Inflammatory macrophage treated with lipopolysaccharide for 4 hours (primary cell): ENCODE measurements around the gene ZNF33B.
"Not testable (repeated sequence)": the region's sequence is repeated elsewhere in the genome, so short reads cannot be mapped to it uniquely, and the experiment has no call there.

Experiments used
- DNase-seq: peaks from one replicate; pipeline ENCODE4 v3.0.0-alpha.2; 2020

The ZNF33B gene

DNA sequence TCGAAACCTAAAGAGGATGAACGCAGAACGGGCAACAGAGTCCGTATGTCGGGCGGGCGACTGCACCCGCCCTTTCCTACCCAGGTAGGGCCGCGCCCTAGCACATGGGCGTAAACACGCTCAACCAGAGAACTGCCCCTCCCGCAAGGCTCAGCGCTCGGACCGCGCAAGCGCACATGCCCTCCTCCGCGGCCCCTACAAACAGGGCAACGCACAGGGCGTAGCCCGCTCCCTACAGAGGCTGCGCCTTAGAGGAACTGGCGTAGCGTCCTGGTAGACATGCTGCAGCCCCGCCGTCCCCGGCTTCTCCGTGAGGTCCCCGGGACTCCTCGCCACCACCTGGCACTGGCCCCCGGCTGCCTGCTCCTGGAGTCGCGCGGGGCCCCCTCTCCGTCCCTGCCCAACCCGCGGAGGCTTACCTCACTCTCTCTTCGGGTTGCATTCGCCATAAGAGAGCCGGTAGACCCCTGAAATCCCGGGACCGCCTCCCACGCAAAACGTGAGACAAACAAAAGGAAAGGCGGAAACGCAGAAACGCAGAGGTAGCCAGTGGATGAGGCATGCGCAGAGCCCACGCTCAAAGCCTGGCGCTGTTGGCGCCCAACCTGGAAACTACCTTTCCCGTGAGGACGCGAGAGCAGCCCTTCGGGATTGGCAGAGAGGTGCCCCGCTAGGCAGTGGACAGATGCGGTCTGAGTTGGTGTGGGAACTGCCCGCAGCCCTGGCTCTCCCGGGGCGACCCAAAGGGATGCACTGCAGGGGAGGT lies at the start of gene ZNF33B:
Gene ZNF33B (minus strand): TSS at position 516 of the 766 bp plus-strand sequence. CDS start 1,642 bp downstream, outside the sequence.
- peak; percentile 90 for DNase-seq

- DNase-seq, result no peak
Observed at GRCh38 chr10:42684517-42684916, 46.1 kb upstream of the ZNF33B start.

DNA sequence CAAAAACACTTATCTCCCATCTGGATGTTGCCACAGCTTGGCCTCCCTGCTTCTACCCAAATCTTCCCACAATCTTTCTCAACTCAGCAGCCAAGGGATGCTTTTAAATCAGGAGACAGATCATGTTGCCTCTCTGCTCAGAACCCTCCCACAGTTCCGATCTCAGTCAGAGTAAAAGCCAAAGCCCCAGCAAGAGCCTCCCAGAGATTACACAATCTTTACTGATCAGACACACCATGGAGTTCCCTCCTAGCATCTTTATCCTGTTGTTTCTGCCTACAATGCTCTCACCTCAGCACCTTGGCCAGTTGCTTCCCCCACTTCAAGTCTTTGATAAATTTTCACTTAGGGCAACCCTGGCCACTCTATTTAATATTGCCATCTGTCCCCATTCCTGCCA lies 41.9 kb upstream of the ZNF33B start:
- no peak for DNase-seq

GRCh38 chr10:42665181-42665979 lies 27.0 kb upstream of the ZNF33B start:
- not testable (repeated sequence) for DNase-seq

- no peak for DNase-seq
Observed at GRCh38 chr10:42654419-42654818, 16.0 kb upstream of the ZNF33B start.

- DNase-seq, result no peak
Observed at GRCh38 chr10:42652858-42653257, 14.5 kb upstream of the ZNF33B start.

GRCh38 chr10:42650374-42650773 lies 12.0 kb upstream of the ZNF33B start:
- DNase-seq, result no peak

DNA sequence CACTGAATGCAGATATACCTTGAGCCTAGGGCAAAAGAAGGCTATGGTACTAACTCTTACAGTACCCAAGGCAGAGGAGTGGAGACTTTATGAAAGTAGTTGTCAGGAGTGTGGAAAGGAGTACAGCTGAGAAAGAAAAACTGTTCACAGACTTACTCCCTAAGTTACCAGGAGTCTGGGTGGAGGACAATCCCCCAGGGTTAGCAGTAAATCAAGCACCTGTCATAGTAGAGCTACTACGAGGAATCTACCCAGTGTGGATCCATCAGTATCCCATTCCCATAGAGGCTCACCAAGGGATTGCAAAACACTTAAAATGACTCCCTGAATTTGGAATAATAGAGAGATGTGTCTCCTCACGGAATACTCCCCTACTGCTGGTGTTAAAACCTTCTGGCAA lies 10.1 kb upstream of the ZNF33B start:
- no peak for DNase-seq

- no peak for DNase-seq
Observed at GRCh38 chr10:42646687-42647640, 8.6 kb upstream of the ZNF33B start.

GRCh38 chr10:42646214-42646613 lies 7.8 kb upstream of the ZNF33B start:
- DNase-seq, result no peak

DNA sequence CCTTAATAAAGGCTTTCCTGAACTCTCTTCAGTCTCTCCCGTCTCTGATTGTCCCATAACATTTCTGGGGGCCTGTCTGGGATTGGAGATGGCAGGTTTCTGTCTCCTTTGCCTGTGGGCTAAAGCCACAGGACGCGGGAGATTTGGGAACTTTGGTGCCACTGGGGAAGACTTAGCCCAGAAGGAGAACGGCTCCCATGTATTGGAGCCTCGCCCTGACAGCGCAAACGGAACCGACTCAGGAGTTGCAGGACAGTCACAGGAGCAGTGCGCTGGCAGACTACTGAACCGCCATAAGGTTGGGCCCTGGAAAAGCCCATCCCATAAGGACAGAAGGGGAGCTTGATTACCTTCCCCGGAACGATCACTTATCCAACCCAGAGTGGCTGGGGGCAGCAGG lies 7.1 kb upstream of the ZNF33B start:
- DNase-seq, result no peak

DNA sequence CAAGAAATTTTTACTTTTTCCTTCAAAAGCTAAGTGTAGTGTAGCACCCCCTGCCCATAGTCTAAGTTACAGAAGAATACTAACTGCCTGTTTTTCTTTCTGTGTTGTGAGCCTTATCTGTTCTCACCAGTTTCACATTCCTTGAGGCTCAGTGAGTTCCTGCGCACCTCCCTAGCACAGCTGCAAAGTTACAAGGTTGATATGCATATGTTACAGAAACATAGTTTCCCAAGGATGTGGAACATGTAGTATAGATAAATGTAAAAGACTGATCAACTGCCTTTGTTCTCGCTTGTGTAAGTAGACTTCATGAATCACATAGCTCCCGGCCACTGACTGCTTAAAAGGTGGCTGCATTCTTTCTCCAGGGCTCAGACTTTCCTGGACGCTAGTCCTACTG lies 6.7 kb upstream of the ZNF33B start:
- no peak for DNase-seq

DNA sequence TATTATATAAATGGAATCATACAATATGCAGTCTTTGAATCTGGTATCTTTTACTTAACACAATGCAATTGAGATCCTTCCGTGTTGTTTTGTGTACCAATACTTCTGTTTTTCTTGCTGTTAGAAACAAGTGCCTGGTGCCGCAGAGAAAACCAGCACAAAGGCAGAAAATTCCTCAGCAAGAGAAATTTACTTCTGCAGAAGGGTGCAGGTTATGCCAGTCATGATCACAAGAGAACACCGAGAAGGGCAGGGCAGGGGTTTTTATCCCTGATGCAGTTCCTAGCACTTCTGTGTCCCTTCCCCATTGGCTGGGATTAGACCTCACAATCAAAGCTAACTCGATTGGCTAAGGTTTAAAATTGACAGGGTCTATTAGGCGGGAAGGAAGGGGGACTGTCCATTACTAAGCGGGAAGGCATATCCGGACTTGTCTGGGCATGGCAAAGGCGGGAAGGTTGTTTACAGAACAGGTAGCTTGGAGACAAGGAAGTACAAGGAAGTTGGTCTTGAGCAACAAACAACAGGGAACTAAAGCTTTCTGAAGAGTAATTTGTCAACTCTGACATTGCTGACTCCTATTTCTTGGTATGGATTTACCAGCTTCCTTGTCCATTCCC lies 2.4 kb upstream of the ZNF33B start:
- no peak for DNase-seq

- peak; percentile 1 for DNase-seq
Observed at GRCh38 chr10:42638821-42639270, 476 bp upstream of the ZNF33B start.

- DNase-seq, result no peak
Observed at GRCh38 chr10:42637648-42638054, 719 bp downstream of the ZNF33B start.

DNA sequence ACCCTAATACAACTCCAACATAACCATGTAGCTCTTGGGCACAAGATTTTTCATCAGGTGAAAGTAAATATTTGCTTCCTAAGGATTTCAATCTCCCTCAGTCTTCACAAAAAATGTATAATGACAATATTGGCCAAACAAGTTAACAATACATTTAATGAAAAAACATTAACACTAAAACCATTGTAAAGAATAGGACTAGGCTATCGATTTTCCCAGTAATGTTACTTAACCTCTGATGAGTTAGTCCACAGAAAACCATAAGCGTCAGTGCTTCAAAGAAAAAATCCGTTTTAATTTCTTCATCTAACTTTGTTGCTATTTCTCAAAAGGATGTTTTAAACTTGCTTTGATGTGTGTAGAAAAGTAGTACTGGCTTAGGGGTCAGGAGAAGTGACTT lies 1.2 kb downstream of the ZNF33B start:
- no peak for DNase-seq

DNA sequence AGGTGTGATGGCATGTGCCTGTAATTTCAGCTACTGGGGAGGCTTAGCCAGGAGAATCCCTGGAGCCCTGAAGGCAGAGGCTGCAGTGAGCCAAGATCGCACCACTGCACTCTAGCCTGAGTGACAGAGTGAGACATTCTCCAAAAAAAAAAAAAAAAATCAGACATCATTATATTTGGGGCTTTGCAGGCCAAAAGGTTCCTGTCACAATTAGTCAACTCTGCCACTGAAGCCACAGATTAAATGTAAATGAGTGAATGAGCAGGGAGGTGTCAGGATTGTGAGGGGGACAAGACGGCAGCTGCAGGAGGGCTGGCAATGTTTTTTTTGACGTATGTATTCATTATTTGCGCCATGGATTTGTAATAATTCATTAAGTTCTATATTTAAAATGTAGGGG lies 3.3 kb downstream of the ZNF33B start:
- DNase-seq, result no peak

GRCh38 chr10:42632564-42632963 lies 5.8 kb downstream of the ZNF33B start:
- no peak for DNase-seq

DNA sequence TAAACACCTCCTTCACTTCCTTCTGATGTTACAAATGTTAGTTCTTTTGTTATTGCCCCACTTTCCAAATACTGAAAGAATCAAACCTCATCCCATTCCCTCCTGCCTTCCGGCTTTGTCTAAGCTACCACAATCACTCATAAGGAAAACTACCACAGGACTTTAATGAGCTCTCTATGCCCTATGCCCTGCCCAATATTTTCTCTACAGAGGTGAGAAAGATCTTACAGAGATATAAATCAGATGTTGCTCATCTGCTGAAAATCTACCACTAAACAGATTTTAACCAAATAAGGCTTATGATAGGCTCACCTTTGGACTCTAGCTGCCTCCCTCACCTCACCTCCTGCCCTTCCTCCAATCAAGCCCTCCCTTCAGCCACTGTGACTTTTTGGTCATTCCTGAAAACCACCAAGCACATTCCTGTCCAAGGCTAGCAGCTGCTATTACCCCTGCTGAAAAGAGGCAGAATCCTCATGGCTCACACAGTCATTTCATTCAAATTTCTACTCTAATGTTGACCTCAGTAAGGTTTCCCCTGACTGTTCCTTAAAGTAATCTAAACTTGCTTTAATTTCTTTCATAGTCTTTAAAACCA lies 7.7 kb downstream of the ZNF33B start:
- no peak for DNase-seq

- DNase-seq, result peak; percentile 27
Observed at GRCh38 chr10:42623929-42624328, 14.4 kb downstream of the ZNF33B start.

DNA sequence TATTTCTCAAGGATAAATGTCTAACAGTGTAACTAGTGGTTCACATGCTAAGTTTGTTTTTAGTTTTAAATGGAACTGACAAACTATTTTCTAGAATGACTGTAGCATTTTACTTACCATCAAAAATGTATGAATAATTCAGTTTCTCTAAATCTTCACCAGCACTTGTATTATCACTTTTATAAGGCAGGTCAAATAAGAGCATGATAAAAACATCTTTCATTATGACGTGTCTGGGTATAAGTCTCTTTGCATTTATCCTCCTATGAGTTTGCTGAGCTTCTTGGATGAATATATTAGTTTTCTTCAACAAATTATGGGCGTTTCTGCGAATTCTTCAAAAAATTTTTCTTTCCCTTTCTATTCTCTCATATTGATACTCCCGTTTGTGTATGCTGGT lies 19.9 kb downstream of the ZNF33B start:
- no peak for DNase-seq

DNA sequence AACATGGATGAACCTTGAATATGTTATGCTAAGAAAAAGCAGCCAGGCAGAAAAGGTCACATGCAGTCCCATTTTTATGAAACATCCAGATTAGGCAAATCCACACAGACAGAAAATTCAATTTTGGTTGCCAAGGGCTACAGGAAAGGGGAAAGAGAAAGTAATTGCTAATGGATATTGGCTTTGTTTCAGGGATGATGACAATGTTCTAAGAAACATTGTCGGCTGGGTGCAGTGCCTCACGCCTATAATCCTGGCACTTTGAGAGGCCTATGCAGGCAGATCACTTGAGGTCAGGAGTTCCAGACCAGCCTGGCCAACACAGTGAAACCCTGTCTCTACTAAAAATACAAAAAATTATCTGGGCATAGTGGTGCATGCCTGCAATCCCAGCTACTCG lies 23.0 kb downstream of the ZNF33B start:
- DNase-seq, result no peak
